AG04450 (cell line): ENCODE results near the gene KIF25. TPM values are rescaled to one million over a fixed set of nuclear protein-coding genes. Genes with fewer than 3 reads are reported as not detected.

ENCODE experiments used
- CTCF ChIA-PET: fragments of 300-600, 350-600 bp; formaldehyde crosslinking; extraction: SDS; loops from one replicate; lab custom pipeline; 2022; ENCODE audit warnings: antibody characterized with exemption, inconsistent platforms; lab: Charles Lee
- POLR2A ChIA-PET: fragments of 350-600 bp; formaldehyde crosslinking; extraction: SDS; loops from one replicate; lab custom pipeline; 2021; ENCODE audit warnings: antibody characterized with exemption, inconsistent platforms; lab: Yijun Ruan, JAX
- DNase-seq: peaks from one replicate; pipeline ENCODE4 v3.0.0-alpha.2; 2011; ENCODE audit warnings: low read depth, low spot score
- H3K27ac ChIP-seq: one replicate; pipeline ENCODE4 v1.5.1; 2012; ENCODE audit warnings: low read depth, low read length, control low read depth
- H3K27me3 ChIP-seq: one replicate; pipeline ENCODE4 v1.6.0; 2012; ENCODE audit warnings: low read length; ENCODE audit not compliant: control insufficient read depth, insufficient read depth
- H3K4me3 ChIP-seq: 2 replicates; pipeline ENCODE4 v1.5.1; 2011; ENCODE audit warnings: mild to moderate bottlenecking, low read depth, low read length, control low read depth
- H3K9me3 ChIP-seq: 2 replicates; pipeline ENCODE4 v1.5.1; 2012; ENCODE audit warnings: low read length; ENCODE audit not compliant: control insufficient read depth, insufficient read depth
- CTCF ChIP-seq: IDR thresholded peaks from 2 replicates; pipeline ENCODE4 v1.5.1; 2011; ENCODE audit warnings: low read depth, low read length, control low read depth, inconsistent platforms
- polyA plus RNA-seq: library from polyadenylated mRNA; depleted of rRNA; stranded (reverse); fragments of >200 nt; gene quantifications from 2 replicates; pipeline ENCODE4 v1.2.3, GENCODE V29; 2011

The KIF25 gene
- polyA plus RNA-seq, 1 experiment: not detected

GRCh38 chr6:167984876-167985604 is 12.4 kb upstream of the KIF25 start:
- no peak overlapping the region for H3K27ac ChIP-seq
- no peak overlapping the region for H3K4me3 ChIP-seq
- peaks cover 2% of the 10 kb centered on the region for H3K27me3 ChIP-seq
- ChIA-PET POLR2A (no interaction called here), CTCF (no interaction called here)
- DNase-seq: no peak
- no peak for TF ChIP-seq CTCF
- peaks cover 38% of the 10 kb centered on the region for H3K9me3 ChIP-seq

DNA sequence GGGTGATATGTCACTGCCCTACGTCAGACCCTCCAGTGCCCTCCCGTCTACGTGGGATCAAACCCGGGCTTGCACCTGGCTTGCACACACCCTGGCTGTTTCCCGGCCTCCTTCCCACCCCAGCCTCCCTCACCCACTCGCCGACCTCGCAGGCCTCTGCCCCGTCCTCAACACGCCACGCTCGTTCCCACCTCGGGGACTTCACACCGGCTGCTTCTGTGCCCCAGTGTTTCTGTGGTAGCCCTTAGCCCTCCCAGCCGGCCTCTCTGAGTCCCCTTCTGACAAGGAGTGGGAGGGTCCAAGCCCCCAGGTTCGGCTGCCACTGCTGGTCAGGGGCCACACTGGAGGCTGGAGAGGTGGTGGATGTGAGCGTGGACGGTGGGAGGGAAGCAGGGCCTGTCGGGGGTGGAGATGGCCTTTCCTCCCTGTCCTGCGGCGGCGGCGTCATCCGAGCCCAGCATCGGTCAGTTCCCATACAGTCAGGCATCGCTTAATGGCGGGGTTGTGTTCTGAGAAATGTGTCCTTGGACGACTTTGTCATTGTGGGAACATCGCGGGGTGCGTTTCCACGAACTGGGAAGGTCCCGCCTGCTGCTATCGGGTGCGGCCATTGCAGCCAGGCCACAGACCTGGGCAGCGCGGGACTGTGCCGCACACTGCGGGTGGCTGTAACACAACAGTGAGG is 11.4 kb upstream of the KIF25 start:
- Histone ChIP-seq H3K9me3 (peaks cover 47% of the 10 kb centered on the region), H3K27ac (no peak overlapping the region), H3K4me3 (no peak overlapping the region), H3K27me3 (peaks cover 2% of the 10 kb centered on the region)
- no peak for DNase-seq
- no peak for TF ChIP-seq CTCF
- ChIA-PET CTCF (no interaction called here), POLR2A (no interaction called here)

DNA sequence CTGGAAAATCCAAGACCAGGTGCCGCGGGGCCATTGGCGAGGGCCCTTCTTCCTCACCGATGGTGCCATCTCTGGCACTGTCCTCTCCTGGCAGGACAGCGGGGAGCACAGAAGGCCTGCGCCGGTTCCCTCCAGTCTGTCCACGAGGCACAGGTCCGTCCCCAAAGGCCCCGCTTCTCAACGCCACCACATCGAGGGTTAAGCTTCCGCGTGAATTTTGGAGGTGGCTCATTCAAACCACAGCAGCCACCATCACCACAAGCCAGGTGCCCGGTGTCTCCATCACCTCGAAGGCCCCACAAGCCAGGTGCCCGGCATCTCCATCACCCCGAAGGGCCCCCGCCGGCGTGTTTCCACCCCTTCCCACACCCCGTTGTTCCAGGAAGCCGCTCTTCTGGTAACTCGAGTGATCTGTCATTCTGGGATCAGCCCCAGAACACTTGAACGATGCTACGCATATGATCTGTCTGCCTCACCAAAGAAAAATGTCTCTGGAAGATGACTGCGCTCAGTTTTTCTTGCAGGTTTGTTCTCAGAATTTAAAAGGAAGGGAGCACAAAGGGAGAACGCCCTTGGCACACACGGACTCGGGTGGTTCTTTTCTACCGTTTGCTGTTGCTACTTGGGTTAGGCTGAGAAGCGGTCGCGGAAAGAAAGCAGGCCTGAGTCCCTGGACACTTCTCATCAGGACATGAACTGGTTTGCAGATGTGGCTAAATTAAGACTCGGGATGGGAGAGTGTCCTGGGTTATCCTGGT is 9.9 kb upstream of the KIF25 start:
- no peak for TF ChIP-seq CTCF
- peaks cover 47% of the 10 kb centered on the region for H3K9me3 ChIP-seq
- H3K4me3 ChIP-seq: no peak overlapping the region
- DNase-seq: no peak
- peaks cover 2% of the 10 kb centered on the region for H3K27me3 ChIP-seq
- CTCF ChIA-PET: no interaction called here
- no peak overlapping the region for H3K27ac ChIP-seq
- POLR2A ChIA-PET: no interaction called here

DNA sequence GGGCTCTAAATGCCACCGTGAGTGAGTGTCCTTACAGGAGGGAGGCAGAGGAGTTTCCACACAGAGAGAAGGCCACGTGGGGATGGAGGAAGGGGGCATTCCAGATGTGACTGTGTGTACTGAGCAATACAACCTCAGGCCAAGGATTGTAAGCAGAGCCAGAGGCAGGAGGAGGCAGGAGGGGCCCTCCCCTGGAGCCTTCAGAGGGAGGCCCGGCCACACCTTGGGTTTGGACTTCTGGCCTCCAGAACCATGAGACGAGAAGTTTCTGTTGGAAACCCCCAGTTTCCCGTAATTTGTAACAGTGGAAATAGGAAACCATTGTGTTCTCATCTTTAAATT is 9.3 kb upstream of the KIF25 start:
- H3K4me3 ChIP-seq: no peak overlapping the region
- TF ChIP-seq CTCF: no peak
- no peak for DNase-seq
- H3K27me3 ChIP-seq: peaks cover 2% of the 10 kb centered on the region
- ChIA-PET CTCF (no interaction called here), POLR2A (no interaction called here)
- no peak overlapping the region for H3K27ac ChIP-seq
- peaks cover 47% of the 10 kb centered on the region for H3K9me3 ChIP-seq
